HEK293 (cell line): ENCODE results near the gene ADCY6.

ENCODE experiments used
- CTCF ChIA-PET: fragments of 350-600 bp; formaldehyde crosslinking; extraction: SDS; loops from one replicate; lab custom pipeline; 2021; ENCODE audit warnings: antibody characterized with exemption; lab: Yijun Ruan, JAX
- POLR2A ChIA-PET: fragments of 300-600 bp; formaldehyde crosslinking; extraction: SDS; loops from one replicate; lab custom pipeline; 2020; ENCODE audit warnings: antibody characterized with exemption, inconsistent platforms; lab: Yijun Ruan, JAX
- H3K27ac ChIP-seq: fragments of 200-500 bp; sonication (Bioruptor generic); 2 replicates; pipeline ENCODE4 v1.5.1; 2014; ENCODE audit warnings: low read depth, low read length, control low read depth, inconsistent platforms; ENCODE audit errors: extremely low read depth
- H3K36me3 ChIP-seq, 2 experiments: fragments of 200-500 bp in 1 of 2; sonication (Bioruptor generic) in 1 of 2; 1 replicate in 1 of 2; 2 replicates in 1 of 2; pipeline ENCODE4 v1.5.1; 2014 to 2017; ENCODE audit warnings: inconsistent platforms in 2 of 2, low read length in 2 of 2; ENCODE audit not compliant: control insufficient read depth in 2 of 2, insufficient read depth in 1 of 2
- H3K4me1 ChIP-seq: fragments of 200-500 bp; sonication (Bioruptor generic); 2 replicates; pipeline ENCODE4 v1.5.1; 2014; ENCODE audit warnings: mild to moderate bottlenecking, low read length, inconsistent platforms; ENCODE audit not compliant: control insufficient read depth, insufficient read depth
- H3K4me3 ChIP-seq: 2 replicates; pipeline ENCODE4 v1.5.1; 2011; ENCODE audit warnings: low read depth, mild to moderate bottlenecking, control low read depth, low read length, moderate library complexity
- H3K9me3 ChIP-seq: fragments of 200-500 bp; sonication (Bioruptor generic); 2 replicates; pipeline ENCODE4 v1.5.1; 2014; ENCODE audit warnings: low read depth, low read length, inconsistent platforms; ENCODE audit not compliant: control insufficient read depth, insufficient read depth
- GFI1B ChIP-seq: fragments of 450-650 bp; formaldehyde crosslinking; IDR thresholded peaks from 2 replicates; pipeline ENCODE4 v1.5.1; 2016; ENCODE audit warnings: missing biosample characterization, missing genetic modification characterization
- HOXA7 ChIP-seq: sonication (generic); formaldehyde crosslinking; IDR thresholded peaks from 2 replicates; pipeline ENCODE4 v1.8.1; 2022; ENCODE audit warnings: missing genetic modification reagents, borderline replicate concordance
- KLF17 ChIP-seq: fragments of 450-650 bp; formaldehyde crosslinking; IDR thresholded peaks from 2 replicates; pipeline ENCODE4 v1.5.1; 2016; ENCODE audit warnings: missing biosample characterization, missing genetic modification characterization
- PRDM10 ChIP-seq: fragments of 450-650 bp; formaldehyde crosslinking; IDR thresholded peaks from 2 replicates; pipeline ENCODE4 v1.5.1; 2016; ENCODE audit warnings: missing biosample characterization, missing genetic modification characterization
- SALL2 ChIP-seq: fragments of 450-650 bp; formaldehyde crosslinking; IDR thresholded peaks from 2 replicates; pipeline ENCODE4 v1.5.0; 2017; ENCODE audit warnings: missing biosample characterization, mild to moderate bottlenecking, missing genetic modification characterization, borderline replicate concordance
- TCF7L2 ChIP-seq: IDR thresholded peaks from 2 replicates; pipeline ENCODE4 v1.6.1; 2011; ENCODE audit warnings: low read depth, mild to moderate bottlenecking, inconsistent platforms, low read length, moderate library complexity, borderline replicate concordance
- ZFHX2 ChIP-seq: fragments of 450-650 bp; formaldehyde crosslinking; conservative IDR thresholded peaks from 2 replicates; pipeline ENCODE4 v1.5.1; 2016; ENCODE audit warnings: missing biosample characterization, missing genetic modification characterization
- ZNF138 ChIP-seq: fragments of 450-650 bp; formaldehyde crosslinking; IDR thresholded peaks from 2 replicates; pipeline ENCODE4 v1.5.1; 2016; ENCODE audit warnings: missing biosample characterization, missing genetic modification characterization, borderline replicate concordance
- ZNF2 ChIP-seq: fragments of 450-650 bp; formaldehyde crosslinking; IDR thresholded peaks from 2 replicates; pipeline ENCODE4 v1.5.1; 2016; ENCODE audit warnings: missing biosample characterization, missing genetic modification characterization
- ZNF362 ChIP-seq: fragments of 450-650 bp; formaldehyde crosslinking; IDR thresholded peaks from 2 replicates; pipeline ENCODE4 v1.5.1; 2016; ENCODE audit warnings: missing biosample characterization, missing genetic modification characterization
- ZNF513 ChIP-seq: fragments of 450-650 bp; IDR thresholded peaks from 2 replicates; pipeline ENCODE4 v1.5.1; 2018; ENCODE audit warnings: missing biosample characterization, missing genetic modification characterization
- ZNF585B ChIP-seq: fragments of 450-650 bp; formaldehyde crosslinking; IDR thresholded peaks from 2 replicates; pipeline ENCODE4 v1.5.1; 2016; ENCODE audit warnings: missing biosample characterization, missing genetic modification characterization
- ZNF664 ChIP-seq: fragments of 450-650 bp; formaldehyde crosslinking; IDR thresholded peaks from 2 replicates; pipeline ENCODE4 v1.5.1; 2016; ENCODE audit warnings: missing biosample characterization, missing genetic modification characterization
- ZNF701 ChIP-seq: fragments of 450-650 bp; formaldehyde crosslinking; IDR thresholded peaks from 2 replicates; pipeline ENCODE4 v1.5.1; 2016; ENCODE audit warnings: missing biosample characterization, missing genetic modification characterization

Gene ADCY6

GRCh38 chr12:48750769-48751356, 38.0 kb downstream of the ADCY6 start (continued):
- TF ChIP-seq KLF17 (tag by site-specific recombination) (no peak), ZNF138 (tag by site-specific recombination) (no peak), ZNF701 (no peak), ZFHX2 (no peak), TCF7L2 (no peak), ZNF2 (tag by site-specific recombination) (no peak), HOXA7 (CRISPR knock-in tag) (no peak), SALL2 (tag by site-specific recombination) (no peak)
- TF ChIP-seq, all 188 proteins: peak for 0

GRCh38 chr12:48750215-48750614, 38.7 kb downstream of the ADCY6 start:
- POLR2A ChIA-PET: no interaction called here
- CTCF ChIA-PET: interaction anchor here (0.7 to 2.2 kb wide), 3 partner anchors 13 to 65 kb away, joined by 3 to 11 read pairs (median 4); no protein-coding TSS in a partner anchor
- H3K36me3 ChIP-seq: no peaks in the 10 kb centered on the region

GRCh38 chr12:48744251-48745008, 44.5 kb downstream of the ADCY6 start:
- no peaks in the 10 kb centered on the region for H3K36me3 ChIP-seq
- no peaks in the 10 kb centered on the region for H3K9me3 ChIP-seq
- ChIA-PET POLR2A (interaction anchor here (0.6 kb wide), 1 partner anchor 38 kb away, joined by 8 read pairs; no protein-coding TSS in a partner anchor), CTCF (interaction anchor here (0.6 to 1.6 kb wide), 3 partner anchors 8 to 51 kb away, joined by 3 to 5 read pairs (median 3); no protein-coding TSS in a partner anchor)
- H3K27ac ChIP-seq: no peak overlapping the region
- TF ChIP-seq PRDM10 (peak; percentile 61), ZNF585B (tag by site-specific recombination) (no peak), ZNF362 (tag by site-specific recombination) (0 out of 2 replicates have a peak, but pooled peaks have one; percentile 1), ZNF513 (tag by site-specific recombination) (peak; percentile 64; the same call in 1 of the 2 replicates)
- no peaks in the 10 kb centered on the region for H3K4me1 ChIP-seq
- no peak overlapping the region for H3K4me3 ChIP-seq

More at GRCh38 chr12:48750215-48750614, 38.7 kb downstream of the ADCY6 start:
- Histone ChIP-seq H3K4me1 (no peaks in the 10 kb centered on the region), H3K4me3 (no peak overlapping the region), H3K9me3 (no peaks in the 10 kb centered on the region), H3K27ac (no peak overlapping the region)
- TF ChIP-seq ZNF664 (tag by site-specific recombination): peak; percentile 56; the same call in 1 of the 2 replicates
- no peak for TF ChIP-seq GFI1B (tag by site-specific recombination)
